Hepatocyte (in vitro differentiated cells): Measurements from ENCODE around the gene RNF19B. TPM values are rescaled to one million over a fixed set of nuclear protein-coding genes. Genes with fewer than 3 reads are reported as not detected.

Source experiments
- DNase-seq: peaks from one replicate; pipeline ENCODE4 v3.0.0-alpha.2; 2016; ENCODE audit warnings: low spot score
- H2AFZ ChIP-seq: fragments of 200-600 bp; sonication (generic); 2 replicates; pipeline ENCODE4 v1.6.0; 2016; ENCODE audit warnings: antibody characterized with exemption, mild to moderate bottlenecking
- H3K27ac ChIP-seq: fragments of 200-600 bp; sonication (generic); 2 replicates; pipeline ENCODE4 v1.5.1; 2016; ENCODE audit warnings: mild to moderate bottlenecking
- H3K27me3 ChIP-seq: fragments of 200-600 bp; sonication (generic); 2 replicates; pipeline ENCODE4 v1.6.1; 2016
- H3K36me3 ChIP-seq: fragments of 200-600 bp; sonication (generic); replicated peaks from 2 replicates; pipeline ENCODE4 v1.5.1; 2016; ENCODE audit warnings: low read depth; ENCODE audit not compliant: insufficient read depth
- H3K4me1 ChIP-seq: fragments of 200-600 bp; sonication (generic); 2 replicates; pipeline ENCODE4 v1.5.1; 2016; ENCODE audit warnings: mild to moderate bottlenecking, moderate library complexity; ENCODE audit not compliant: insufficient read depth
- H3K4me2 ChIP-seq: fragments of 200-600 bp; sonication (generic); 2 replicates; pipeline ENCODE4 v1.6.0; 2016
- H3K4me3 ChIP-seq: fragments of 200-600 bp; sonication (generic); 2 replicates; pipeline ENCODE4 v1.5.1; 2016; ENCODE audit warnings: mild to moderate bottlenecking
- H3K79me2 ChIP-seq: fragments of 200-600 bp; sonication (generic); 2 replicates; pipeline ENCODE4 v1.6.0; 2017; ENCODE audit warnings: mild to moderate bottlenecking
- H3K9me2 ChIP-seq: fragments of 200-600 bp; sonication (generic); replicated peaks from 2 replicates; pipeline ENCODE4 v1.6.0; 2017; ENCODE audit warnings: mild to moderate bottlenecking; ENCODE audit not compliant: insufficient read depth
- H3K9me3 ChIP-seq: fragments of 200-600 bp; sonication (generic); 2 replicates; pipeline ENCODE4 v1.5.1; 2016; ENCODE audit warnings: low read depth, mild to moderate bottlenecking
- H4K20me1 ChIP-seq: fragments of 200-600 bp; sonication (generic); 2 replicates; pipeline ENCODE4 v1.6.0; 2016; ENCODE audit warnings: mild to moderate bottlenecking; ENCODE audit not compliant: insufficient read depth, poor library complexity, severe bottlenecking
- CTCF ChIP-seq: fragments of 200-600 bp; sonication (generic); IDR thresholded peaks from 2 replicates; pipeline ENCODE4 v1.5.1; 2016; ENCODE audit warnings: antibody characterized with exemption, mild to moderate bottlenecking; ENCODE audit not compliant: poor library complexity
- EZH2 ChIP-seq: fragments of 200-600 bp; sonication (generic); IDR thresholded peaks from 2 replicates; pipeline ENCODE4 v1.6.1; 2016; ENCODE audit warnings: antibody characterized with exemption, mild to moderate bottlenecking, borderline replicate concordance
- EZH2phosphoT487 ChIP-seq: fragments of 200-600 bp; sonication (generic); IDR thresholded peaks from one replicate; pipeline ENCODE4 v1.6.1; 2018; ENCODE audit warnings: antibody characterized with exemption, mild to moderate bottlenecking, low read depth, moderate library complexity; ENCODE audit not compliant: unreplicated experiment, severe bottlenecking
- WGBS: methylation state at CpG from one replicate; pipeline ENCODE4 v1.1.6; 2016; ENCODE audit warnings: low lambda C conversion rate; ENCODE audit errors: missing lambda C conversion rate; 5-methylcytosine and 5-hydroxymethylcytosine counted together
- polyA plus RNA-seq: library from polyadenylated mRNA; unstranded; fragments of >200 nt; fragmentation: Nextera tagmentation; extraction: Ambion mirVana; gene quantifications from 2 replicates; pipeline ENCODE4 v1.2.1, GENCODE V29; 2016
- total RNA-seq: library from RNA; depleted of rRNA; stranded (reverse); fragments of >200 nt; gene quantifications from 2 replicates; pipeline ENCODE4 v1.2.3, GENCODE V29; 2014

The RNF19B gene
- total and polyA plus RNA-seq, 2 experiments from 2014 or later = 15.5 to 16.1 TPM

- H3K9me2 ChIP-seq = no peaks in the 10 kb centered on the region
- no peak overlapping the region for H3K4me3 ChIP-seq
- TF ChIP-seq EZH2 (no peak), EZH2phosphoT487 (no peak), CTCF (no peak)
- no peaks in the 10 kb centered on the region for H4K20me1 ChIP-seq
- WGBS = 96% methylated on average over 12 of the region's 12 CpGs
- H3K79me2 ChIP-seq = no peaks in the 10 kb centered on the region
- no peak overlapping the region for H3K27ac ChIP-seq
- H3K27me3 ChIP-seq = no peaks in the 10 kb centered on the region
- H2AFZ ChIP-seq = no peak overlapping the region
- H3K4me1 ChIP-seq = no peaks in the 10 kb centered on the region
- H3K9me3 ChIP-seq = no peaks in the 10 kb centered on the region
- DNase-seq = no peak
- no peak overlapping the region for H3K4me2 ChIP-seq
- no peaks in the 10 kb centered on the region for H3K36me3 ChIP-seq
Observed at GRCh38 chr1:32915766-32916706, 48.6 kb downstream of the RNF19B start.

GRCh38 chr1:32910319-32910718 is 54.3 kb downstream of the RNF19B start:
- H3K9me2 ChIP-seq = no peaks in the 10 kb centered on the region
- no peak overlapping the region for H3K4me3 ChIP-seq
- no peak overlapping the region for H2AFZ ChIP-seq
- H3K27ac ChIP-seq = no peak overlapping the region
- no peaks in the 10 kb centered on the region for H3K27me3 ChIP-seq
- no peak for DNase-seq
- H3K36me3 ChIP-seq = no peaks in the 10 kb centered on the region
- no peaks in the 10 kb centered on the region for H3K9me3 ChIP-seq
- no peaks in the 10 kb centered on the region for H4K20me1 ChIP-seq
- TF ChIP-seq CTCF = no peak
- TF ChIP-seq EZH2 = no peak
- TF ChIP-seq EZH2phosphoT487 = no peak
- no peaks in the 10 kb centered on the region for H3K79me2 ChIP-seq
- peaks cover 3% of the 10 kb centered on the region for H3K4me1 ChIP-seq
- 93% methylated on average over 5 of the region's 5 CpGs for WGBS
- no peak overlapping the region for H3K4me2 ChIP-seq

- H3K9me2 ChIP-seq = no peaks in the 10 kb centered on the region
- peak overlapping the region; percentile 4 for H2AFZ ChIP-seq
- H3K27me3 ChIP-seq = no peaks in the 10 kb centered on the region
- H3K27ac ChIP-seq = no peak overlapping the region
- H3K4me2 ChIP-seq = no peak overlapping the region
- WGBS = 30% methylated on average over 4 of the region's 4 CpGs
- TF ChIP-seq EZH2 (no peak), CTCF (no peak), EZH2phosphoT487 (no peak)
- no peaks in the 10 kb centered on the region for H3K9me3 ChIP-seq
- no peak for DNase-seq
- H3K79me2 ChIP-seq = no peaks in the 10 kb centered on the region
- H3K36me3 ChIP-seq = no peaks in the 10 kb centered on the region
- H3K4me1 ChIP-seq = peaks cover 3% of the 10 kb centered on the region
- no peak overlapping the region for H3K4me3 ChIP-seq
- H4K20me1 ChIP-seq = no peaks in the 10 kb centered on the region
Observed at GRCh38 chr1:32907435-32907834, 57.2 kb downstream of the RNF19B start.
